ENCODE results near the gene TRAK2. TPM values are rescaled to one million over a fixed set of nuclear protein-coding genes. Genes with fewer than 3 reads are reported as not detected.

Gene TRAK2, protein sequence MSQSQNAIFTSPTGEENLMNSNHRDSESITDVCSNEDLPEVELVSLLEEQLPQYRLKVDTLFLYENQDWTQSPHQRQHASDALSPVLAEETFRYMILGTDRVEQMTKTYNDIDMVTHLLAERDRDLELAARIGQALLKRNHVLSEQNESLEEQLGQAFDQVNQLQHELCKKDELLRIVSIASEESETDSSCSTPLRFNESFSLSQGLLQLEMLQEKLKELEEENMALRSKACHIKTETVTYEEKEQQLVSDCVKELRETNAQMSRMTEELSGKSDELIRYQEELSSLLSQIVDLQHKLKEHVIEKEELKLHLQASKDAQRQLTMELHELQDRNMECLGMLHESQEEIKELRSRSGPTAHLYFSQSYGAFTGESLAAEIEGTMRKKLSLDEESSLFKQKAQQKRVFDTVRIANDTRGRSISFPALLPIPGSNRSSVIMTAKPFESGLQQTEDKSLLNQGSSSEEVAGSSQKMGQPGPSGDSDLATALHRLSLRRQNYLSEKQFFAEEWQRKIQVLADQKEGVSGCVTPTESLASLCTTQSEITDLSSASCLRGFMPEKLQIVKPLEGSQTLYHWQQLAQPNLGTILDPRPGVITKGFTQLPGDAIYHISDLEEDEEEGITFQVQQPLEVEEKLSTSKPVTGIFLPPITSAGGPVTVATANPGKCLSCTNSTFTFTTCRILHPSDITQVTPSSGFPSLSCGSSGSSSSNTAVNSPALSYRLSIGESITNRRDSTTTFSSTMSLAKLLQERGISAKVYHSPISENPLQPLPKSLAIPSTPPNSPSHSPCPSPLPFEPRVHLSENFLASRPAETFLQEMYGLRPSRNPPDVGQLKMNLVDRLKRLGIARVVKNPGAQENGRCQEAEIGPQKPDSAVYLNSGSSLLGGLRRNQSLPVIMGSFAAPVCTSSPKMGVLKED
- 10 to 100 TPM; 82.9 to 87.4 TPM for total RNA-seq

DNA sequence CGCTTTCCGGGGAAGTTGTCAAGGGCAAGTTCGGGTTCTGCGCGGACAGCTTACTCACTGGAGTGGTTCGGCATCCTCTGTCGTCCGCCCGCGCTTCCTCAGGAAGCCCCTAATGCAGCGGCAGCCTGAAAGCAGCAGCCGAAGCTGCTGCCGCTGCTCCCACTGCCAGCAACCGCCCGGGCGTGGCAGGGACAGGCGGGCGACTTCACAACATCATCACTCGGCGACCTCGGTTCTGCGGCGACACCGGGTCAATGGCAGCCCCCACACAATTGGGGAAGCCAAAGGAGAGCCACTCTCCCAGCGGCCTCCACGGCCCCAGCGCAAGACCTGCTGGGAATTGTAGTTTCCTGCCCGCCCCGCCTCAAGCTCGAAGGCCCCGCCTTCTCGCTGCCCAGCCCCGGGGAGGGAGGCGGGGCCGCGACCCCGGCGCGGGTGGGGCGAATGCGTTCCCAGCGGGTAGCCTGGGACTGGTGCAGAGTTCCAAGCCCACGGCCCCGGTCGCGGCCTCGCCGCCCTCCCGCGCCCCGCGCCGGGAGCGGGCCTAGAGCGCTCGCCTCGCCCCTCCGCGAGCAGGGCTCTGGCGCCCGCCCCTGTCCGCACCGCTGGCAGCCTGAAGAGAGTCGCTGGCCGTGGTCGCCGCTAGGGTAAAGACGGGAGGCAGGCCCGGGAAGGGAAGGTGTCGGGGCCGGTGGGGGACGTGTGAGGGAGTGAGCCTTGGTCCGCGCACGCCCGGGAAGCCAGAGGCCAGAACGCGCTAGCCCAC lies at the start of gene TRAK2, which contains the start of gene STRADB:
TRAK2 (minus strand) TSS at position 167 of the 766 bp plus-strand sequence. CDS start 30,951 bp downstream, outside the sequence.
STRADB (plus strand) TSS at position 449 of the 766 bp plus-strand sequence. CDS start 3,101 bp downstream, outside the sequence.

DNA sequence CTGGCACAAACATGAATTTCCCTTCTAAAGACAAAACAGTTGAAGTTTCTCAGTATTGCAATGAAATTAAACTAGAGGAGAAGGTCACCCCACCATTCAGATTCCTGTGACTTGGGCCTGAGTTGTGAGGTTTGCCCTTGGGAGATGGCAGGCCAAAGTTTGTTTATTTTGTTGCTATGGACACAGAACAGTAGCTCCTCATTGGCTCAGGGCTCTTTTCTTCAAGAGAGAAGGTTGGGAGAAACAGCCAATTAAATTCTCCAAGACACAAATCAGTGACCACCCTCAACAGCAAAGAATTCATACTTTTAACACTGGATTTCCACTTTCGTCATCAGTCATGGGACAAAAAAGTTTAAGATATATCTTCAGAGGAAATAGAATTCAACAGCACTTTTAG lies 94.0 kb downstream of the TRAK2 start, which contains the start of gene FLACC1:
FLACC1 (minus strand) TSS at position 125 of the 400 bp plus-strand sequence. CDS start 5,941 bp downstream, outside the sequence.

Small RNA genes lying within 50 kb of the gene (small RNA-seq; reads per million reads assigned to genes)
- 0 reads per million in 2 donors for gene RF00019

Other genes with a start within 250 kb of the TRAK2 start
- 10 to 100 TPM; 13.8 to 31.0 TPM for gene CASP8, start 190.9 kb downstream of the TRAK2 start, total RNA-seq
- 1 to 10 TPM; 2.0 to 3.1 TPM for gene FLACC1, start 94.1 kb downstream of the TRAK2 start, total RNA-seq
- gene STRADB, start 282 bp upstream of the TRAK2 start, total RNA-seq: 100 to 1,000 TPM in 1 of 2 donors, 10 to 100 TPM in 1; 55.4 to 130 TPM
- gene TMEM237, start 192.0 kb upstream of the TRAK2 start, total RNA-seq: 10 to 100 TPM; 18.9 to 30.6 TPM
- under 1 TPM; 0.33 to 0.69 TPM for gene MPP4, start 247.2 kb upstream of the TRAK2 start, total RNA-seq

All from melanocyte of skin (primary cell).